Fibroblast of skin of right biceps (primary cell): ENCODE results near the gene KCTD2.

Experiments used
- DNase-seq: peaks from one replicate; pipeline ENCODE4 v3.0.0-alpha.2; 2013

KCTD2 gene

GRCh38 chr17:75099881-75100595 lies 53.0 kb downstream of the KCTD2 start:
- no peak for DNase-seq

GRCh38 chr17:75102385-75102821 lies 55.4 kb downstream of the KCTD2 start:
- DNase-seq: no peak

GRCh38 chr17:75103601-75104554 lies 56.9 kb downstream of the KCTD2 start:
- DNase-seq: no peak

GRCh38 chr17:75105126-75106080 lies 58.4 kb downstream of the KCTD2 start:
- DNase-seq: no peak

- DNase-seq: no peak
These were observed 61.2 kb downstream of the KCTD2 start for GRCh38 chr17:75108193-75108592.

GRCh38 chr17:75109046-75109406 lies 62.0 kb downstream of the KCTD2 start:
- DNase-seq: no peak

GRCh38 chr17:75109407-75110233 lies 62.6 kb downstream of the KCTD2 start, which contains the start of gene ARMC7:
Gene ARMC7 (plus strand): TSS chr17:75109969. CDS start chr17:75110289, 320 bp downstream.
- DNase-seq: peak; percentile 80

GRCh38 chr17:75110234-75110937 lies 63.4 kb downstream of the KCTD2 start:
- no peak for DNase-seq

- no peak for DNase-seq
These were observed 64.8 kb downstream of the KCTD2 start for GRCh38 chr17:75111777-75112335.

GRCh38 chr17:75113798-75114551 lies 67.0 kb downstream of the KCTD2 start:
- peak; percentile 84 for DNase-seq

- DNase-seq: no peak
These were observed 67.7 kb downstream of the KCTD2 start for GRCh38 chr17:75114552-75115314.
